Femur (tissue), 1 donor: ENCODE measurements around the gene AGAP1.
"Not testable (repeated sequence)": the region's sequence is repeated elsewhere in the genome, so short reads cannot be mapped to it uniquely, and the experiment has no call there.

ENCODE experiments used
- DNase-seq: peaks from one replicate; pipeline ENCODE4 v3.0.0-alpha.2; 2017

AGAP1 gene

DNA sequence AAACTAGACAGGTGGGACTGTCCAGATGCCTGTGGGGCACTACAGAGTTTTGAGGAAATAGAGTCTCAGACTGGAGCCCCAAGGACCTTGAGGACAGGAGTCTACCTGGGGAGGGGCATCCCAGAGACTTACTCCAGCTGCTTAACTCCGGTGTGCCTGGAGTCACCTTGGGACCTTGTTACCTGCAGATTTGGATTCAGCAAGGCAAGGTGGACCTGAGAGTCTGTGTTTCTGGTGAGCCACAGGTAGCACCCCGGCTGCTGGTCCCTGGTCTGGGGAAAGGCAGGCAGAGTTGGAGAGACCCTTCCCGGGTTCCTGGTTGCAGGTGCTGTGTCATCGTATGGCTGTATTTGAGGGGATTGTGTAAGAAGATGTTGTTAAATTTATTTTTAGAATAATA lies 102.4 kb downstream of the AGAP1 start:
- no peak for DNase-seq

GRCh38 chr2:235597081-235597615 lies 103.3 kb downstream of the AGAP1 start:
- DNase-seq = no peak

DNA sequence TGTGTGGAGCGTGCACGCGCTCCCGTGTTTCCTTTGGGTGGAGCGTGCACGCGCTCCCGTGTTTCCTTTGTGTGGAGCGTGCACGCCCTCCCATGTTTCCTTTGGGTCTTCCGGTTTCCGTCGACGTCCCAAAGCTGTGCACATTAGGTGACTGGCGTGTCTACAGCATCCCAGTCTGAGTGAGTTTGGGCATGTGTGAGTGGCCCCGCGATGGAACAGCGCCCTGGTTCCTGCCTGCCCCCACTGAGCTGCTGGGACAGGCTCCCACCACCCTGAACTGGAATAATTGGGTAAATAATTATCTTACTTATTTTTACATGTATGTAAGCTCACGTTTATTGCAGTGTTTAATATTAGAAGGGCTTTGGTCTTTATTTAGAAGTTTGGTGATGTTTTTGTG lies 104.2 kb downstream of the AGAP1 start:
- DNase-seq = no peak

- DNase-seq = no peak
Measured at GRCh38 chr2:235598532-235599531, 105.0 kb downstream of the AGAP1 start.

DNA sequence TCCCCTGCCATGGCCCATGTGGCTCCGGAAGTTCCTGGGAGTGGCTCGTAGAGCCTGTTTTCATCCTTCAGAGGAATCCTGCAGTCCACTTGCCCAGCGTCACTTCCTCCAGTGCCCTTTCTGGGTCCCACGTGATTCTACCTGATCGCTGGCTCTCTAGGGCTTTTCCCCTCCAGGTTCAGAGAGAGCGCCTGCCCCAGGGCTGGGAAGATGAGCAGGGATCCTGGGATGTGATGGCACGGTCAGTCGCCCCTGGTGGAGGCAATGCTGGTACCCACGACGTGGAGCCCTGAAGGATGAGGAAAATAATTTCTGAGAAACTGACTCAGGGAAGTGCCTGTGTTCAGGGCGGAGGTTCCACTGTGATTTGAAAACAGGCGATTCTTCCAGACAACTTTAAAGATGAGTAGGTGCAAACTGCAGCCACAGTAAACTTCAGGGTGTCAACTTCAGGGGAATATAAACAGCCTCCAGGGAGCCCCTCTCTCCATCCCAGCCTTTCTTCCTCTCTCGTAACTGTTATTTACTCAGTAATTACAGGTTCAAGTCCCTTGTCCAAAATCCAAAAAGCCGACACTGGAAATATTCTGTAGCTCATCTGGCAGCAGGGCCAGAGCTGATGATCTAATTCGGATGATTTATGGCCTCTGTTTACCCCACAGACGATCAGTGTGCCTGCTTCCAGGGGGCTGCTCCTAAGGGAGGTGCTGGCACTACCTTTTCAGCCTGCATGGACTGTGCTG lies 105.9 kb downstream of the AGAP1 start:
- DNase-seq = no peak

GRCh38 chr2:235600406-235600805 lies 106.6 kb downstream of the AGAP1 start:
- DNase-seq = no peak

GRCh38 chr2:235600926-235601325 lies 107.1 kb downstream of the AGAP1 start:
- no peak for DNase-seq

GRCh38 chr2:235601960-235602704 lies 108.3 kb downstream of the AGAP1 start:
- no peak for DNase-seq

- not testable (repeated sequence) for DNase-seq
Measured at GRCh38 chr2:235602971-235603370, 109.1 kb downstream of the AGAP1 start.

GRCh38 chr2:235603659-235604058 lies 109.8 kb downstream of the AGAP1 start:
- DNase-seq = no peak

DNA sequence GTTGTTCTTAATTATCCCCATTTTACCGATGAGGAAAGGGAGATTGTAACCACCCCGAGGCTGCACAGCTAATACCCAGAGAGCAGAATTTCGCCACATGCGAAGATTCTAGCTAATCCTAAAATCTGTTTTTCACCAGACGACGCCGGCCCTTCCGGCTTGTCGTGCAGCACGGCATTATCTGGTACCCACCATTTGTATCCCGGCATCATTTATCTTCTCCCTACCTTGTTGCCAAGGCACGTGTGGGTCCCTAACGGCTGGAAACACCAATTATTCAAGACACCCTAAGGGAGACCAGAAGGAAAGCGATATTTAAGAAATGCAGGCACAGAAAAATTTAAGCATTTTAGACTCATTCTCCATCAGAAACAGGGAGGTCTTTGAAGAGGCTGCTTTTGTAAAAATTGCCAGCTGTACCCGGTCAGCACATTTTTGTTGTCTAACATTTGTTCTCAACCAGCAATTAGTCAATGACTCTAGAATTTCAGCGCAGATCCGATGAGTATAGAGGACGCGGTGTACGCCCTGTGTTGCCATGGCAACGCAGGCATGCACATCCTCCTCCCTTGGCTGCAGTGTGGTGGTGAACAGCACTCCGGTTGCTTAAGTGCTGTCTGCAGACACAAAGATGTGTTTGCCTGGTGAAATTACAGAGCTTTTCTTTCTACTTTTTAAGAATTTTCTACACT lies 111.6 kb downstream of the AGAP1 start:
- peak; percentile 91 for DNase-seq

GRCh38 chr2:235606004-235606715 lies 112.3 kb downstream of the AGAP1 start:
- DNase-seq = no peak

DNA sequence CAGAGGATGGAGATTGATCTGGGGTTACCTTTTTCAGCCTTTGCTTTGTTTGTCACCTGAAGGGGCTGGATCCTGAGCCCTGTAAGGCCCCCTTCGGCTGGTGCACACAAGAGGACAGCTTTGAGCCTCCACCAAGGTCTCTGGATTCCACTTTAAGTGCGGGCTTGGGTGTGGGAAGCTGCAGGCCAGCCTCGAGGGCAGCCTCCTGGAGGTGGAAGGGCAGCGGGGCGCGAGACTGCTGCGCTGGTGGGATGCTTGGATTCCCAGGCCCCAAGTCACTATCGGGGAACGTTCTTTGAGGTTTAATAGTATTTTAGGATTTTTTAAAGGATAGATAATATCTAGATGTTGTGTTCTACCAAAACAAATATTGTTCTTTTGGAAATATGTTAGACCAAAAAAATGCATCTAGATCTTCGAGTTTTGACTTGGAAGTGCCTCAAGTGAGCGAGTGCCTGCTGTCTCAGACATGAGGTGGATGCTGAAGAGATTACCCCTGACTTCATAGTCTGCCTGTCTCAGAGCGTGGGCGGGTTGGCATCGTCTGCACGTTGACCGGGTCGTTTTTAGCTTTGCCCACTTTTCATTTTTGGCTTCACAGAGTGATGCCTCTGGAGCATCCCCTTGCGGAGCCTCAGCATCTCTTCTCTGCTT lies 113.8 kb downstream of the AGAP1 start:
- DNase-seq = no peak

- DNase-seq = peak; percentile 80
Measured at GRCh38 chr2:235608200-235608887, 114.5 kb downstream of the AGAP1 start.

DNA sequence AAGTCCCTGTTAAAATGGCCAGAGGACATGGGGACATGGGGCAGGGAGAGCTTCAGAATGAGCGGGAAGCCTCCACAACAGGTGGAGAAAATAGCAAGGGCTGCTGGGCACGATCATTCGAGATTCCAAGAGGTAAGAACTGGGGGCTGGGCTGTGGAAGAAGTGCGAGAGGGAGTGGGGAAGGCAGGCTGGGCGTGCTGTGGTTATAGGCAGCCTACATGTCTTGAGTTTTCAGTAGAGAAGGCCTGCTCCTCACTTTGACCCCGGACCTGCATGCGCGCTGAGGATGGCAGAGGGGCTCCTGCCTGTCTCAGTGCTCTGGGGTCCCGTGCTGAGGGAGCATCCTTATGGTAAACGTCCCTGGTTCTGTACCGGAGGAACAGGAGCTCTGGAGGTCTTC lies 115.5 kb downstream of the AGAP1 start:
- DNase-seq = no peak

GRCh38 chr2:235609746-235610145 lies 115.9 kb downstream of the AGAP1 start:
- no peak for DNase-seq

DNA sequence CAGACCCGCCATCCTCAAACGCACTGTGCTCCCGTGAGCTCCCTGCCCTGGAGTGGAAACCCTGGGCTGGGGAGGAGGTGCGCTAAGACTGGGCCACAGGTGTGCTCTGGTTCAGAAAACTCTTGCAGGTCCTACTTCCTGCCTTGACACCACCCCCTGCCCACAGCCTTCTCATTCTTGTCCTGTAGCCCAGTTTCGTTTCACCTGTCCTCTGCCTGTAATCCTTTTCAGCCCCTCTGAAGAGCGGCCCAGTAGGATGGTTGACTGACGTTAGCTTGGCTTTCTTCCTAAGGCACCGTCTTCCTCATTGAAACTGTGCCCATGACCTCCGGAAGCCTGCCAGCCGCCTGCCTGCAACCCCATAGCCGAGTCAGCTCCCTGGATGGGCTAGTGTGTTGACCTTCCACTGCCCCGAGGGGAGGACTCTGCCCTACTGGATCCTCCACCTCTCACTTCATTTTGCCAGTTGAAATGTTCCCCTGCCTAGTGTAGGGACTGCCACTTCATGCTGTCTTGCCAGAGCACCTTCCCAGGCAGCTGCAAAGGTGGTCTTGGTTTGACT lies 116.9 kb downstream of the AGAP1 start:
- no peak for DNase-seq

GRCh38 chr2:235611349-235611748 lies 117.5 kb downstream of the AGAP1 start:
- no peak for DNase-seq

- no peak for DNase-seq
Measured at GRCh38 chr2:235611756-235612155, 117.9 kb downstream of the AGAP1 start.
